Testis (tissue), 2 donors: ENCODE results near the gene DNMT3L.

Experiments
- POLR2A ChIP-seq: fragments of 450-650 bp; IDR thresholded peaks from one replicate; pipeline ENCODE4 v1.6.1; 2017; ENCODE audit warnings: antibody characterized with exemption, mild to moderate bottlenecking, moderate library complexity
- TF ChIP-seq, protein P1 (sequence below), 3 experiments: fragments of 450-650 bp in 2 of 3; fragments of 200-600 bp in 1 of 3; sonication (generic) in 1 of 3; IDR thresholded peaks; one replicate each; pipeline ENCODE4 v1.5.1; 2016 to 2019; ENCODE audit warnings: antibody characterized with exemption in 3 of 3, mild to moderate bottlenecking in 2 of 3, moderate library complexity in 1 of 3

DNA sequence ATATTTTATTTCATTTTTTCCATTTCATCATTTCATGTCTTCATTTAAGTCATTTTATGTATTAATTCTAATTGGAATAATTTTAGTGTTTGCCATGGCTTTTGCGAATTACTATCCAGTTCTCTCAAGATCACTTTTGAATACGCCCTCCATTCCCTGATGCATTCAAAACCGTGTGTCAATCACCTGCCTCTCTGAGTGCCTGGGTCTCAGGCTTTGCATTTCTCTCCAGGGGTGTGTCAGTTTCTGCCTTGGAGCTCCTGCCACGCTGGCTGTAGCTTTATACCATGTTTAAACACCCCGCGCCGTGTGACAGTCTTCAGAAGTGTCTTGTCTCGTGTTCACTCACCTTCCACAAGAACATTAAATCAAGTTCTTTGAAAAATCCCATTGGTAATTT lies 7.4 kb upstream of the DNMT3L start:
- TF ChIP-seq POLR2A = no peak
- TF ChIP-seq, protein P1, sequence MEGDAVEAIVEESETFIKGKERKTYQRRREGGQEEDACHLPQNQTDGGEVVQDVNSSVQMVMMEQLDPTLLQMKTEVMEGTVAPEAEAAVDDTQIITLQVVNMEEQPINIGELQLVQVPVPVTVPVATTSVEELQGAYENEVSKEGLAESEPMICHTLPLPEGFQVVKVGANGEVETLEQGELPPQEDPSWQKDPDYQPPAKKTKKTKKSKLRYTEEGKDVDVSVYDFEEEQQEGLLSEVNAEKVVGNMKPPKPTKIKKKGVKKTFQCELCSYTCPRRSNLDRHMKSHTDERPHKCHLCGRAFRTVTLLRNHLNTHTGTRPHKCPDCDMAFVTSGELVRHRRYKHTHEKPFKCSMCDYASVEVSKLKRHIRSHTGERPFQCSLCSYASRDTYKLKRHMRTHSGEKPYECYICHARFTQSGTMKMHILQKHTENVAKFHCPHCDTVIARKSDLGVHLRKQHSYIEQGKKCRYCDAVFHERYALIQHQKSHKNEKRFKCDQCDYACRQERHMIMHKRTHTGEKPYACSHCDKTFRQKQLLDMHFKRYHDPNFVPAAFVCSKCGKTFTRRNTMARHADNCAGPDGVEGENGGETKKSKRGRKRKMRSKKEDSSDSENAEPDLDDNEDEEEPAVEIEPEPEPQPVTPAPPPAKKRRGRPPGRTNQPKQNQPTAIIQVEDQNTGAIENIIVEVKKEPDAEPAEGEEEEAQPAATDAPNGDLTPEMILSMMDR (IDR thresholded peaks at IDR 0.05) = no peak
